Eye (tissue), 1 donor: ENCODE measurements around the gene SCRN2.

ENCODE experiments used
- DNase-seq: peaks from one replicate; pipeline ENCODE4 v3.0.0-alpha.2; 2015

SCRN2 gene

DNA sequence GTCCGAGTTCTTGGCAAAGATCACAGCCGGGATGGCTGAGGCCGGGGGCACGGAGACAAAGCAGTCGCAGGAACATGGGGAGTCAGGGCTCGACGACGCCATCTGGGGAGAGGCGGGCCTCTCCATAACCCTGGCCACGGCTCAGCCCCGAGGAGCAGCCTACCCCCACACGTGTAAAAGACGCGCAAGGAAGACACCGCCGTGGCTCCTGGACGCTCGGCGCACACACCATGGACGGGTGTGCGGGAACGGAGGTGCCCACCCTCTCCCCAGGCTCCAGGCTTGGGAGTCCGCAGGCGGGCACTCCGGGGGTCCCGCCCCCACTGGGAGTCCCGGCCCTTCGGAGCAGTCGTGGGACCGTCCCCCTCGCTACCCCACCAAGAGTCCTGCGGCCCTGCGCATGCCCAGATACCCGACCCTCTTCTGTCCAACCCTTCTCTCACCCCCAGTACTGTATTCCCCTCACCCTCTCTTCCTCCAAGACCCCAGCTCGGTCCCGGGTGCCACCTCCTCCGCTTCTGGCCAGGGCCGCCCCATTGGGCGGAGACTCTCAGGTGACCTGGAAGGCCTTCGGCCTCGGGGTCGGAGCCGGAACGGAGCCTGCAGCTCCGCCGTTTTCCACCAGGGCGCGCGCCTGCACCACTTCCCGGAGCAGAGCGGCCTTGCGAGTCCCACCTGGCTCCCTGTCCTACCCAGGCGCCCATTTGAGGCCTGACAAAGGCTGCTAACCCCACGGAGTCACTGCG lies at the start of gene SCRN2:
Gene SCRN2 (minus strand): TSS at position 532 of the 746 bp plus-strand sequence. CDS start 430 bp downstream, at position 102.
- peak; percentile 96 for DNase-seq

DNA sequence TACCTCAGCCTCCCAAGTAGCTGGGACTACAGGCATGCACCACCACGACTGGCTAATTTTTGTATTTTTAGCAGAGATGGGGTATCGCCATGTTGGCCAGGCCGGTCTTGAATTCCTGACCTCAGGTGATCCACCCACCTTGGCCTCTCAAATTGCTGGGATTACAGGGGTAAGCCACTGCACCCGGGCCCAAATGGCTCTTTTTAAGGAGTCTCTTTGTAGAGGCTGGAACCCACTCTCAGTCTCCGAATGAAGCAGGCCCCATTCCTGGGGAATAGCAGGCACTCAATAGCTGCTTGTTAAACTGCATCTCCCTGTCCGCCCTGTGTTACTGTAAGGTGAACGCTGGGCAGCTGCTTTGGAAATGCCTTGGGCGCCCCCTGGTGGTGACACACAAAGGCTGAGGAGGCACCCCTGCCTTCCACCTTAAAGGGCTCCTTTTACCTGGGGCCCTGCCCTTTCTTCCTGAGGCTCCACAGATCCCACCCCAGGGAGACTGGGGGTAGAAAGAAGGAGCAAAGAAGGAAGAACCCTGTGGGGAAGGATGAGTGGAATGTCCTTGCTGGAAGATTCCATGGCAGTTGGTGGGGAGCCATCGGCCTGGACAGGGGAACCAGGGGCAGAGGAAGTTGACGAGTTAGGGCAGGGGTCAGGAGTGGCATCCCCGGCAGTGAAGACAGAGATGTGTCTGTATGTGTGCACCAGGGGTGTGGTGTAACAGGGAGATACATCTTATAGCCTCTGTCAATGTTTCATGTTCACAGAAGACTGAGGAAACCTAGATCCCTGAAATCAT lies 48.9 kb upstream of the SCRN2 start:
- peak; percentile 93 for DNase-seq

DNA sequence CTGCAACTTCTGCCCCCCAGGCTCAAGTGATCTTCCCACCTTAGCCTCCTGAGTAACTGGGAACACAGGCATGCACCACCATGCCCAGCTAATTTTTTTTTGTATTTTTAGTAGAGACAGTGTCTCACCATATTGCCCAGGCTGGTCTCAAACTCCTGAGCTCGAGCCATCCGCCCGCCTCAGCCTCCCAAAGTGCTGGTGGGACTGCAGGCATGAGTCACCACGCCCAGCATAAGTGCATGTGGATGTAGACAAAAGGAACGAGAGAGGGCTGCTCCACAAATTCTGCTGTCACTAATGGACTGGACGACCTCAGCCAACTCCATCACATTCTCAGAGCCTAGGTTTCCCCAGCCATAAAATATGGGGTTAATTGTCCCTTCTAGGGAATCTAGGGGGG lies 47.2 kb upstream of the SCRN2 start:
- DNase-seq: no peak

DNA sequence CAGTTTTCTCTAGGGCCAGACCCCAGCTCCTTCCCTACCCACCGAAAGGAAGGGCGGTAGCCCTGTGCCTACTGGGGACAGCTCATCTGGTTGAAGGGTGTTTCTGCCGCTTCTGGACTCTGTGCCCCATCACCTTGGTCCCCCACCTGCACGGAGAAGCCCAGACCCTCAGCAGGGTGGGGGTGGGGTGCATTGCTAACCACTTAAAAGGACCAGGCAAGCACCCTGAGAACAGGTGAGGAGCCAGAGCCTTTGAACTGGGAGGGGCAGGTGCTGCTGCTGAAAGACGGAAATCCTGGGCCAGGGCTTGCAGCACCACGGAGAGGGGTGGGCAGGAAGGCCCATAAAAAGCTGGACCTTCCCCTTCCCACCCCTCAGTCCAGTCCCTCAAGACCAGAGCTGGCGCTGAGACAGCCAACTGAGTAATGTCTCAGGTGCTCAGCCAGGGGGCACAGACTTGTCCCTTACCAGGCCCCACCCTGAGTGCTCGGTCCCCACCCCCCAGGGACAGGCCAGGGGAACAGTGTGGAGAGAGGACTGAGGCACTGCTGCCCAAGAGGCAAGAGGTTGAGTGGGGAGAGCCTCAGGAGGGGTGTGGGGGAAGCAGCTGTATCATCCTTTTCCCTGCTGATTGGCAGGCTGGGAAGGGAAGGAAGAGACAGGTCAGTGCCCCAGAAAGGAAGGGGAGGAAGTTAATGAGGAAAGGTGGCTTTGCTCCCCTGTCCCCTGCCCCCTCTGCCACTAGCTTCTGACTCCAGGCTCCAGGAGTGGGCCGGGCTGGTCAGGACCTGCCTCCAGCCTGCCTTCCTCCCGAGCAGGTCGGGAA lies 44.0 kb upstream of the SCRN2 start:
- no peak for DNase-seq

DNA sequence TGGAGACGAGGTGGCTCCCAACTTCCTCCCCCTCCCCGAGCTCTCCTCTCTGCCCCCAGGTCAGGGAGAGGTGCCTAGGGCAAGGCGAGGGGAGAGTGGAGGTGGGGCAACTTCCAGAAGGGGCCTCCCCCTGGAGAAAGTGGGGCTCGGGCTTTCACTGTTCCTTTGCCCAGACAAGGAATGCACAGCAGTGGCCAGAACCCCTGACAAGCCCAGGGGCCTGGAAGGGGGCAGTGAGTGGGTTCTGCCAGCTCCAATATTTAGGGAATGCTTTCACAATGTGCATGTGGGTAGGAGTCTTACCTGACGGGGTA lies 43.3 kb upstream of the SCRN2 start:
- no peak for DNase-seq

DNA sequence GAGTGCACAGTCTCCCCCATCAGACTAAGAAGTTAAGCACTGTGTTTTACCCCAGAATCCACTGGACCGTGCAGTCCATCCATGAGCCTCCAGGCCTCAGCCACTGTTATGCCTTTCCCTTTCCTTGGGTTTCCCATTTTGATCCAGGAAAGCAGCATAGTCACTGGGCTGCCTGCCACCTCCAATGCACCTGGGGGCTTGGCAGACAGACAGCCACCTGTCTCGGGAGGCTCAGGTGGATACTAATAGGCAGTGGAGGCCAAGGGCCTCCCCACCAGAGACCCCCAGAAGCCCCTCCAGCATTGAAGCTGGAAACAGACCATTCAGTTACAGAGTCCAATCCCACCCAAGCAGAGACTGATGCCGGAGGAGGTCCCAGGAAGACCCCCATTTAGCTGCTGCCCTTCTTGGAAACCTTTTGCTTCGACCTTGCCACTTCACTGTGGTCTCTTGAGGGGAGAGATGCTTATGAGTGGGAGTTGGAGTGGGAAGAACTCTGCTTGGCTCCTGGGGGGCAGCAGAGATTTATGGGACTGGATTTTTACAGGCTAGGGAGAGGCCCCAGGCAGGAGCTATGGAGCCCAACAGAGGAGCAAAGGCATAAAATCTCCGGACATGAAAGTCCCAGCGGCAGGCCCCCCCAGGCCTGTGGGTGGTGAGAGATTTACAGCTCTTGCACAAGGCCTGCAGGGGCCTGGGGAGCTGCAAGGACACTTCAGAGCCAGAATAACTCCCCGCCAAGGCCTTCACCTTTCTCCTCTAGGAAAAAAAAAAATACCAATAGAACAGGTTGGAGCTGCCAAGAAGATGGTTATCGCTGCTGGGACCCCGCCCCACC lies 42.7 kb upstream of the SCRN2 start:
- no peak for DNase-seq

DNA sequence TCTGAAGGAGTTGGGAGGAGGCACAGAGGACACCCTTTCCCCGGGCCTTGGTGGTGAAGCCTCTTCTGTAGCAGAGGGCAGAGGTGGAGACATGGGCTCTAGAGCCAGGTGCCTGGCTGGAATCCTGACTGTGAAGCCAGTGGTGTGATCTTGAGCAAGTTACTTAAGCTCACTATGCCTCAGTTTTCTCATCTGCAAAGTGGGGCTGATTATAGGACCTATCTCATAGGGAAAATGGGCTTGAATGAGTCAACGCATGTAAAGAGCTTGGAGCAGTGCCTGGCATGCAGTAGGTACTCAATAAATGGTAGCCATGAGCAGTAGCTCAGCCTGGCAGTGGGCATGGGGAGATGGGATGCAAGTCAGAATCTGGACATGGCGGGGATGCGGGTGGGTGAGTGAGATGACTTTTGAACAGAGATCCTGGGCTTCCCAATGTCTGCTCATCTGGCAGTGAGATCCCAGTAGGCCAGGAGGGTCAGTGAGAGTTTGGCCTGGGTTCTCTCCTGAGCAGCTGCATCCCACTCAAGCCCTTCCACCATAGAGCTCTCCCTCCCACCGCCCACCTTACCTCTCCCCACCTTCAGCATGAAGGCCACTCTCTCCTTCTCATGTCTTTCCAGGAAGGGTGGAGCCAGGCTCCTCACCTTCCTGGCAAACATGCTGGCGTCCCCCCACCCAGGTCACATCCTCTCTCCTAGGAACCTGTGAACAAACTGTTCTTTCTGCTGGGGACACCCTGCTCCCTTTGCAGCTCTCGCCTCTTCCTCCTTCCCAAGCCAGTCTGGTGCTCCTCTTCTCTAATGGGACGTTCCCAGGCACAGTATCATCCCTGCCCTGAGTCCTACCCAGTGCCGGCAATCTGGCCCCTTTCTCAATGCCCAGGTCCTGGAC lies 41.9 kb upstream of the SCRN2 start:
- no peak for DNase-seq

DNA sequence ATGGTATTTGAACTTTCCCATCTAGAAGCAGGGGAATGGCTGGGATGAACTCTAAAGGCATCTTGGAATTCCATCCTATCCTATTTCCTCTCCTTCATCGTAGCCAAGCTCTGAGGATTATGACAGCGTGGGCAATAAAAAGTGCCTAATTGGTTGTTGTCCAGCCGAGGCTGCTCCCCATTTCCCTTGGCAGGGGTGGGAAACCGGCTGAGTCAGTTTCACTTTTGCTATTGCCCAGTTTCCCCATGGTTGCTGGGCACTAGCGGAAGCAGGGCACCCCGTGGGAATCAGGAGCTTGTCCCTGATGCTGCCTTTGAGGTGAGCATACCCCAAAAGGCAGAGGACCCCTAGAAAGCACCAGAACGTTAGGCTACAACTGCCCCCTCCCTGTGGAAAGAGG lies 41.2 kb upstream of the SCRN2 start:
- no peak for DNase-seq

DNA sequence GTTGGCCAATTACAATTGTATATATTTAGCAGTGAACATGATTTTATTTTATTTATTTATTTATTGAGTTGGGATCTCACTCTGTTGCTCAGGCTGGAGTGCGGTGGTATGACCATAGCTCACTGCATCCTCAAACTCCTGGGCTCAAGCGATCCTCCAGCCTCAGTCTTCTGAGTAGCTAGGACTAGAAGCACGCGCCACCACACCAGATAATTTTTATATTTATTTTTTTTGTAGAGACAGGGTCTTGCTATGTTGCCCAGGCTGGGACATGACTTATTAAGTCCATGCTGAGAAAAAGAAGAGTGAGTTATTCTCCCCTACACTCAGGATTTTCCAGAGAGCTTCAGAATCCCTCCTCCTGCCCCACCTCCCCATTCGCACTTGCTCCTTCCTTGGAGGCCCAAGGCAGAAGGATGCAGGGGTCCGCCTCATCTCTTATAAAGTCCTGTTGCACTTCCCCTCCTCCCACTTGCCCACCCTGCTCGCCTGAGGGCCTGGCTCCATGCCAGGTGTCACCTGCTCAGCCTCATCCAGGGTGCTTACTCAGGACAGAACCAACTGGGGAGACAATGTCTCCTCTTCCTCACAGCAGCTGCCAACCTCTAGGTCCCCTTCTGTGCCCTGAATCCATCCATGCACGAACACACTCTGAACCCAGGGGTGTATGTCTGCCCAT lies 38.8 kb upstream of the SCRN2 start:
- DNase-seq: no peak

DNA sequence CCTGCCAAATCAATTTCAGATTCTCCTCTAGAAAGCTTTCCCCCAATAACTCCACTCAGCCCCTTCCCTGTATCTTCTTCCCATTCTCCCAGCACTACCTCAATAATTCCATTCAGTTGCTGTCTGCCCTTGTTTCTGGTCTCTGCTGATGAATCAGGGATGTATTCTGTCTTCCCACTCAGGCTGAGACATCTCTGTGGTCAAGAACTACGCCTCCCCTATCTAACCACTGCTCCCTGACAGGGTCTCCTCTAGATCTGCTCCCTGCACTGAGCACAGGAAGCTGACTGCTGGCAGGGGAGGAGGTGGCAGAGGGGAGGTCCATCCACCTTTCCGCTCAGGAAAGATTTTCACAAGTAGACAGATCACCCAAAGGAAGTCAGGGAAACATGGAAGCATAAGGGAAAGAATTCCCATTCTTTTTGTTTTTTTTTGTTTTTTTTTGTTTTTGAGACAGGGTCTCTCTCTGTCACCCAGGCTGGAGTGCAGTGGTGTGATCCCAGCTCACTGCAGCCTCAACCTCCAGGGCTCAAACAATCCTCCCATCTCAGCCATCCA lies 38.0 kb upstream of the SCRN2 start:
- DNase-seq: no peak

DNA sequence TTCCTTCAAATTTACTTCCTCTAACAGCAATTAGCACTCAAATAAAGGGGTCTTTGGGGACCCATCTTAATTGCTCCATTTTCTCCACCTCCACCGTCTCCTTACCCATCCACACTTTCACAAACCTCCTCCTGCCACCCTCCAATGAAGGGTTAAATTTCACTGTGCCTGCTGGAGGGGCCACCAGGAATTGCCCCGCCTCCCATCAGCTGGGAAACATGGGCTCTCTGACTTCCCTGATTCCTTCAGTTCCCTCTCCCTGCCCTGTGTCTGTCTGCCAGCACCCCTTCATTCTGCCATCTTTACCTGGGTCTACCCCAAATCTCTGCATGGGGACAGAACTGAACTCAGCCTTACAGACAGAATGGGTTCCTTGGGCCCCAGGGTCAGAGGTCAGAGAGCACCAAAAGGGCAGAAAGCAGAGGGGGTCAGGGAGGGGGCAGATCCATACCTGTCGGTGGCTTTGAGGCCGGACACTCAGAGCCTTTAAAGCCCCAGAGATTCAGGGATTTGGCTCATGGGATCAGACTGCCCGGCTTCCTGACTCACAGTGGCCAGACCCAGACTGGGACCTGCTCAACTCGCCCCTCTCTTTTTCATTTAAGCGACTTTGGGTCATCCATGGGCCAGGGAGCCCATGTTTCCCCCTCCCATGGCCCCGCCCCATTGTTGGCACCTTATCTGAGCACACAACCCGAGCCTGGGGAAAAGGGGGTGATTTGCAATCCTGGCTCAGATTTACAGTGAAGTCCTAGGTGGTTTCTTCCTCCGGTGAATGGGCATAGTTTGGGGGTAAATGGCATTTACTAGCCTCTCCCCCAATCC lies 37.3 kb upstream of the SCRN2 start:
- no peak for DNase-seq

DNA sequence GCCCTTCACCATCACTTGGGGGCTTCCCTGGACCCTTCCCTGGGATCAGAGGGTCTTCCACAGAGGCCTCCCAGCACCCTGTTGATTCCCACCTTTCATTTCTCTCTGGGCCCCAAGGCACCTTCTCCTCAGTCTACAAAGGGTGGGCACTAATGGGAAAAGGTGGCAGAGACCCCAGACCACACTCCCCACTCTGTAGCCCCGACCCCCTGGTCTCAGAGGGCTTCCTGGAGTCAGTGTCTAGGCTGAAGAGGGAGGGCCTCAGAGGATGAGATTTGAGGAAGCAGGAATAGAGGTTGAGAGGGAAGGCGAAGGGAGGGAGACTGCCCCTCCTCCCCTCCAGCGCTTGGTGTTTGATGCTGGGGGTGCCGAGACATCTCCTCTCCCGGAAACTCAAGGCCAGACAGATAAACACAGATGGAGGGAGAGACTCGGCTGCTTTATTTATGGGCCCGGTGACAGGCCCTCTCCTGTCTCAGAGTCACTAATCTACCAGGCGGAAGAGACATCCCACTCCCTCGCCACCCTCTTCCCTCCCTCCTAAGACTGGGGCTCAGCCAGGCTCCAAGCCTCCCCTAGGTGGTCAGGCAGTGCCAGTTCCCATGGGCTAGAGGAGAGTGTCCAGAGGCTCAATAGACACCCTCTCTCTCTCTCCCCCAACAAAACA lies 36.4 kb upstream of the SCRN2 start:
- no peak for DNase-seq

DNA sequence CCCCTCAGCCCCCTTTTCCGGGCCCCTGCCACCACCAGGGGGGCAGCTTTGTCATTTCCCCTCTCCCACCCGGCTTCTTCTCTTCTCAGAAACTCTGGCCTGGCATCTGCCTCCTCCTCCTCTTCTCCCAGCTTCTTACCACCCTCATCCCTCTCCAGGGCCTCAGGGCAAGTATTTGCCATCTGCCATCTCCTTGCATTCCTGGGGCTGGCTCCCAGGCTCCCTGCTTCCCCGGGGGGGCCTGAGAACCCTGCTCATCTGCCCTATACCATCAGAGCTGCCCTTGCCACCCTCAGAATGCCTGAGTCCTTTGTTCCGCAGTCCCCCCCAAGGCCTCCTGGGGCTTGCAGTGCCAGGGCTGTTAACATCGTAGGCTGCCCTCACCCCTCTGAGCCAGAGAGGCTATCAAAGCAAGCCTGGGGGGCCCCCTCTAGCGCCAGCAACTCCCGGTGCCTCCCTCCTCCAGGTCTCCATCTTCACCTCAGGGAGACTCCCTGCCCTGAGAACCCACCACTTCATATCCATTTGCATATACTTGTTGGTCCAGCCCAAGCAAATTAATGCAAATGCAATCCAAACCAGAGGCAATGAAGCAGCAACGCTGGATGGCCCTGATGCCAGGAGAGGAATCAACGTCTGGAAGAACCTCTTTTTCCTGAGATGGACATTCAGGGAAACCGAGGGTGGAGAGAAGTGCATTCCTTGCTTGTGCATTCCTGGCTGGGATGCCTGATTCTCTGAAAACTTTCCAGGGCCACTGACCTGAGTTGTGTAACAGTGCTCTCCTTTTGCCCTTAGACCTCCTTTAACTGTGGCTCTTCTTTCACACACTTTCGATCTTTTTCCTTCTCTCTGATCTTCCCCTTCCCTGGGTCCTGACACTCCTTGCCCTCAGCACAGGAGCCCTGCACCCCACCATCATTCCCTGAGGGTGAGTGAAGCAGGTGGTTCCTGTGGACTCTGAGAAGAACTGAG lies 34.2 kb upstream of the SCRN2 start:
- DNase-seq: no peak

DNA sequence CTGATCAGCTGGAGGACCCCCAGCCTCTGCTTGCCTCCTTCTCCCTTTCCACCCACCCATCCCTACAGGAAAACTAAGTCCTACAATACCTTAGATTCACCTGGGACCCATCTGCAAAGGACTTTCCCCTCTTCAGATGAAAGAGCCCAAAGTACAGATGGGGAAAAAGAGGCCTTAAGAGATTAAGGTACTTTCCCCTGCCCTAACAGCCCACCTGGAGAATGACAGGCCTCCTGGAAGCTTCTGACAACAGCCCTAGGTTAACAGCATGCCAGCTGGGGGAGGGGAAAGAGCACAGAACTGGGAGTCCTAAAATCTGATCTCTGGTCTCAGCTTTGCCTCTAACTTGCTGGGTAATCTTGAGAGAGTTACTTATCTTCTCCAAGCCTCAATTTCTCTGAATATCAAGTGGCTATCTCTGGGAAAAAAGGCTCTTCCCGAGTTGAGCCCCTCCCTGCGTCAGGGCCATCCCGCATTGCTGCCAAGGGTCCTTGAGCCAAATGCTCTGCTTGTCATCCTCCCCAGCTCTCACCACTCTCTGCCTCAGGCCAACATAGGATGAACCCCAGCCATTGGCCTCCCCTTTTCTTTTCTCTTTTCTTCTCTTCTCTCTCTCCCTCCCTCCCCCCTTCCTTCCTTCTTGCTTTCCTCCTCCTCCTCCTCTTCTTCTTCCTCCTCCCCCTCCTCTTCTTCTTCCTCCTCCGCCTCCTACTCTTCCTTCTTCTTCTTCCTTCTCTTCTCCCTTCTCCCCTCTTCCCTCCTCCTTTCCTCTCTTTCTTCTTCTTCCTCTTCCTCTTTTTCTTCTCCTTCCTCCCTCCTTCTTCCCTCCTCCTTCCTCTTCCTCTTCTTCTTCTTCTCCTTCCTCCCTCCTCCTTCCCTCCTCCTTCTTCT lies 32.4 kb upstream of the SCRN2 start:
- no peak for DNase-seq

DNA sequence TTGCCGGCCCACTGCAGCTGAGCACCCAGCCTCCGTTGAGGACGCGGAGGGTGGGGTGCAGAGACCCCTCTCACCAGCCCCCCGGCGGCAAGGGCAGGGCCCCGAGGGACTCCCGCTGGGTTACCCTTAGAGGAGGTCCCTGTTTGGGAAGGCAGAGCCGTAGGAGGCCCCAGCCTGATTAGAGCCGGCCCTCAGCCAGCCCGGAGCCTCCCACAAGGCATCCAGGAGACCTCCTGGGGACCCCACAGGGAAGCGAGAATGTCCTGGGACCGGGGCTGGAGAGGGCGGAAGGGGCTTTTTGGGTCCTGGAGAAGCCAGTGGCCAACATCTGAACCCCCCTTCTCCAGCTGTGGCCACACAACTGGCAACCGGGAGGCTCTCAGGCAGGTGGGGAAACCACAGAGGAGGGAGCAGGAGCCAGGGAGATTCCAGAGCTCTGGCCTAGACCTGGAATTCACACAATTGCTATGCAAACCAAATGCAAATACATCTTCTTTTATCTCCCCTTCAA lies 31.6 kb upstream of the SCRN2 start:
- no peak for DNase-seq

DNA sequence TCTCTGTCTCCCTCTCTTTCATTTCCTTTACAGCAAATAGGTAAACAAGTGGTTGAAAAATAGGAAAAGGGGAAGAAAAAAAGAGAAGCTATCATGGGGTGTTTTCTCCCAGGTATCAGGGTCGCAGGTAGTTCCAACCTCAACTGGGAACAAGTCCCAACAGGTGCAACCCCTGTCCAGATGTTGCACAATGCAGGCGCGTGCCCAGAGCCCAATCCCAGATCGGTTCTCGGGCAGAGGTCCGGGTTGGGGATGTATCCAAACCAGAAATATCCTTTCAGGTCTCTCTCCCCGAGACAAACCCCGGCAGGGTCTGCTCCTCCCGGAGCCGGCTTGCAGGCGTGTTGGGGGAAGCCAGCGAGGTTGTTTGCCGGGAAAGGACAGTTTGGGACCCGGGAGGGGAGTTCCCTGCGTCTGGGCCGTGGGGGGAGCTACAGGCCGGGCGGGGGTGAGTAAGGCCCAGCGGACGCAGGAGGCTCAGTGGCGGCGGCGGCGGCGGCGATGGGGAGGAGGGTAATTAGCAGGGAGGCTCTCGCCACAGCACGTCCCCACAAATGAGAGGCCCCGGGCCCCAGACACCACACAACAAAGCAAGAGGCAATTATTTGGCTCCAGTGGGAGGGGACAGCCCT lies 31.1 kb upstream of the SCRN2 start:
- DNase-seq: peak; percentile 50
